K562 (cell line): ENCODE measurements around the gene PPP1R9A.

Source experiments
- BHLHE40 ChIP-seq: IDR thresholded peaks from 2 replicates; pipeline ENCODE4 v1.6.1; 2011; ENCODE audit warnings: low read length, improper control_type of control experiment
- CTCF ChIP-seq, 3 experiments: IDR thresholded peaks in 2 of 3; conservative IDR thresholded peaks in 1 of 3; 2 replicates each; pipeline ENCODE4 v1.5.1; 2011 to 2012; ENCODE audit warnings: low read length in 3 of 3, mild to moderate bottlenecking in 3 of 3, control low read depth in 2 of 3, improper control_type of control experiment in 1 of 3, inconsistent platforms in 1 of 3, low read depth in 1 of 3, mixed read lengths in 1 of 3, moderate library complexity in 1 of 3; ENCODE audit not compliant: insufficient read depth in 2 of 3
- NFYB ChIP-seq: IDR thresholded peaks from 2 replicates; pipeline ENCODE4 v1.6.1; 2011; ENCODE audit warnings: mild to moderate bottlenecking, moderate library complexity; ENCODE audit not compliant: insufficient read length; ENCODE audit errors: extremely low read depth
- POLR2AphosphoS5 ChIP-seq: IDR thresholded peaks from 2 replicates; pipeline ENCODE4 v1.6.1; 2011; ENCODE audit warnings: mild to moderate bottlenecking, low read depth, low read length, moderate library complexity; ENCODE audit not compliant: control insufficient read depth, insufficient read depth
- TF ChIP-seq, protein P1 (sequence below): IDR thresholded peaks from 2 replicates; pipeline ENCODE4 v1.6.1; 2016; ENCODE audit warnings: missing genetic modification characterization, missing compliant biosample characterization

DNA sequence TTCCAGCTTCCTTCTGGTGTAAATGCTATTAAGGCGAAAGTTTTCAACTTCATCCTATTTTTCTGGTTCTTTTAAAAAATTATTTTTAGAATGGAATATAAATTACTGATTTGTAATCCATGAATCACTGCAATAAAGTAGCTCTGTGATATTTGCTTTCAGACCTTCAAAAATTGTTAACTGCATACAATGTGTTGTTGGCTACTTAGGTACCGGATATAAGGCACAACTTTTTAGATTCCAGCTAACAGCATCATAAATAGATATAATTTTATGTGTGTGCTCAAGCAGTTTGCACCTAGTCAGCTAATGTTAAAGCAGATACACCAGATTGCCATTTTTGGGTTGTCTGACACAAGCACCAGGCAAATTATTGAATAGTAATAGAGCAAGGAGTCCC, 358.2 kb downstream of the PPP1R9A start:
- TF ChIP-seq CTCF (IDR thresholded peaks at IDR 0.05 in 2 of 3, conservative IDR thresholded peaks at IDR 0.05 in 1 of 3; ENCODE audit: insufficient read depth in 2 of 3, low read depth in 1 of 3, low read length in 3 of 3) = no peak
- TF ChIP-seq, protein P1, sequence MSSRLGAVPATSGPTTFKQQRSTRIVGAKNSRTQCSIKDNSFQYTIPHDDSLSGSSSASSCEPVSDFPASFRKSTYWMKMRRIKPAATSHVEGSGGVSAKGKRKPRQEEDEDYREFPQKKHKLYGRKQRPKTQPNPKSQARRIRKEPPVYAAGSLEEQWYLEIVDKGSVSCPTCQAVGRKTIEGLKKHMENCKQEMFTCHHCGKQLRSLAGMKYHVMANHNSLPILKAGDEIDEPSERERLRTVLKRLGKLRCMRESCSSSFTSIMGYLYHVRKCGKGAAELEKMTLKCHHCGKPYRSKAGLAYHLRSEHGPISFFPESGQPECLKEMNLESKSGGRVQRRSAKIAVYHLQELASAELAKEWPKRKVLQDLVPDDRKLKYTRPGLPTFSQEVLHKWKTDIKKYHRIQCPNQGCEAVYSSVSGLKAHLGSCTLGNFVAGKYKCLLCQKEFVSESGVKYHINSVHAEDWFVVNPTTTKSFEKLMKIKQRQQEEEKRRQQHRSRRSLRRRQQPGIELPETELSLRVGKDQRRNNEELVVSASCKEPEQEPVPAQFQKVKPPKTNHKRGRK (tag) = no peak
- no peak for TF ChIP-seq BHLHE40
- TF ChIP-seq NFYB = no peak
- no peak for TF ChIP-seq POLR2AphosphoS5
